CD4-positive, alpha-beta T cell treated with Interleukin-15 for 4 hours (primary cell): ENCODE measurements around the gene C2orf80.
A peak's percentile ranks its signal among the peaks of the same experiment; 100 is the strongest.
"Not testable (repeated sequence)": the region's sequence is repeated elsewhere in the genome, so short reads cannot be mapped to it uniquely, and the experiment has no call there.

Experiments
- DNase-seq: peaks from one replicate; pipeline ENCODE4 v3.0.0-alpha.2; 2020; ENCODE audit warnings: low spot score

C2orf80 gene

GRCh38 chr2:208179028-208179609, 10.7 kb downstream of the C2orf80 start:
- no peak for DNase-seq

GRCh38 chr2:208175840-208176153, 14.0 kb downstream of the C2orf80 start:
- DNase-seq: no peak

DNA sequence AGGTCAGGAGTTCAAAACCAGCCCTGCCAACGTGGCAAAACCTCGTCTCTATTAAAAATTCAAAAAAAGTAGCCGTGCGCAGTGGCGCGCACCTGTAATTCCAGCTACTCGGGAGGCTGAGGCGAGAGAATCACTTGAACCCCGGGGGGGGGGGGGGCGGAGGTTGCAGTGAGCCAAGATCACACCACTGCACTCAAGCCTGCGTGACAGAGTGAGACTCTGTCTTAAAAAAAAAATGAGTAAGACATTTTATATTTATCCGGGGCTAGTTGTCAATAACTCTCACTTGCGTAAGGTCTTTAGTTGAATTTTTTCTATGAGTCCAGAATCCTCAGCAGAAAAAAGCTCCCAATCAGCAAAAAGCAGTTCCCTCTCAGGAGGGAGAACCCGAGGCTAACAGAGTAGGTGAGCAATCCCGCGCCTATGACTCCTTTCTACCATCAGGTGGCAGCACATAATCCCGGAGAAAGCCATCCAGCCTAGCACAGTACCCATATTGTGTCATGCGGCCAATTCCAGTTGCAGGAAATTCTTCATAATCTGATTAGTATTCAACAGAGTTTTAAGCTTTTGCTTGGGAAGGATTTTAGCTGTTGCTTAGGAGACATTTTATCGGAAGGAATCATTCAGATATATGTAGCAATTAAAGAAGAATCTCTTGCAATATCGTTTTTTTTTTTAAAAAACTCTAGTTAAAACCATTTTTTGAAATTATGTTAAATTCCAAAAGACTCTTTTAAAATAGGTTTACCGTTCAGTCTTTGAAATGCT, 14.6 kb downstream of the C2orf80 start:
- peak; percentile 62 for DNase-seq

- no peak for DNase-seq
These were observed 15.7 kb downstream of the C2orf80 start for GRCh38 chr2:208174144-208174543.

GRCh38 chr2:208172125-208172524, 17.7 kb downstream of the C2orf80 start:
- no peak for DNase-seq

- no peak for DNase-seq
These were observed 24.7 kb downstream of the C2orf80 start for GRCh38 chr2:208164951-208165755.

DNA sequence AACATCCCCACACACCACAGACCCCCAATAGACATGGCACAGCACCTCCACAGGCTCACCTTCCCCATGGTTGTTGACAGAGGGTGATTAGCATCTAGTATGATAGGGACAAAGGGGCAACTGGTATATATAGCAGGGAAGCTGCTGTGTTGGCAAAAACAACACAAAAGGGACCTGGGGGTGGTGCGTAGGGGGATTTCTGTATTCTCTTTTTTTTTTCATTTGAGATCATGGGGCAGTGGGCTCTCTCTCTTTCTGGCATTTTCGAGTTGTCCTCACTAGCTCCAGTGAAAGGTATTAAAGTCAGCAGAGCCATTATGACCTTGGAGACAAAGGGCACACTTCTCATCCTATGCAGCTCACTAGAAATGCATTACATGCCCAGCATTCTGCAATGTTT, 26.3 kb downstream of the C2orf80 start, which contains the start of gene CRYGA:
TSS of gene CRYGA (minus strand) at position 101 of the 400 bp plus-strand sequence. CDS start at position 68, 33 bp downstream.
- no peak for DNase-seq

DNA sequence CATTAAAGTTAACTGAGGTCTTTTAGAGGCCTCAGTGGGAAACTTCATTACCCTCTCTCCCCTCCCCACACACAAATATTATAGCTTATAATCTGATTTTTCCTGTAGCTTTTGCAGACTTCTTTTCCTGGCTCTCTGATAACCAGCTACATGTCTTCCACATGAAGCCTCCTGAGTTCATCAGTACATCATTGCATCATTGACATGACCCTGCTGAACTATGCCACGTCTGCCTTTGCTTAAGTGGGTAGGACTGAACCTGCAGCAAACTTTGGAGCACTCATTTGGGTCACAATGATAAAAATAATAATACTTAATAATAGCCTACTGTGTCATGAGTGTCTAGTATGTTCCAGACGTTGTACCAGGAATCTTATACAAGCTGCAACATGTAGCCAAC, 33.4 kb downstream of the C2orf80 start:
- DNase-seq: no peak

DNA sequence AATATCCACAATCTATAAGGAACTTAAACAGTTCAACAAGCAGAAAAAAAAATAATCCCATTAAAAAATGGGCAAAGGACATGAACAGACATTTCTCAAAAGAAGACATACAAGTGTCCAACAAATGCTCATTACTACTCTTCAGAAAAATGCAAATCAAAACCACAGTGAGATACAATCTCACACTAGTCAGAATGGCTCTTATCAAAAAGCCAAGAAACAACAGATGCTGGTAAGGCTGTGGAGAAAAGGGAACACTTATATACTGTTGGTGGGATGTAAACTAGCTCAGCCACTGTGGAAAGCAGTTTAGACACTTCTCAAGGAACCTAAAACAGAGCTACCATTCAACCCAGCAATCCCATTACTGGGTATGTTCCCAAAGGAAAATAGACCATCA, 36.7 kb downstream of the C2orf80 start:
- no peak for DNase-seq

GRCh38 chr2:208150956-208151355, 38.9 kb downstream of the C2orf80 start:
- no peak for DNase-seq

DNA sequence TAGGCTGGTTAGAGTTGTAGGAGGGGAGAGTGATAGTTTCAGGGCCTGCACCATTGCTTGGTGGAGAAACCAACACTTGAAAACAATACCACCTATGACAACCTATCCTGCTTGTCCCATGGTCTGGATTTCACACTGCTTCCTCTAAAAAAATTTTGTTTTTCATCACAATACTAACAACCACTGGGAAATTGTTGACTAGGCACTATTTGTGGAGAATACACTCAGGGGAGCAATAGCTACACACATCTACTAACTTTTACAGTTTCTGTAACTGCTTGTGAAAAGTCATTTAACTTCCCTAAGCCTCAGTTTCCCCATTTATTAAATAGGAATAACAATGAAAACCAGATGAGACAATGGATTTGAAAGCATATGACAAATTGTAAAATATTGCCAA, 39.7 kb downstream of the C2orf80 start:
- DNase-seq: no peak

GRCh38 chr2:208148803-208149202, 41.0 kb downstream of the C2orf80 start:
- DNase-seq: no peak

DNA sequence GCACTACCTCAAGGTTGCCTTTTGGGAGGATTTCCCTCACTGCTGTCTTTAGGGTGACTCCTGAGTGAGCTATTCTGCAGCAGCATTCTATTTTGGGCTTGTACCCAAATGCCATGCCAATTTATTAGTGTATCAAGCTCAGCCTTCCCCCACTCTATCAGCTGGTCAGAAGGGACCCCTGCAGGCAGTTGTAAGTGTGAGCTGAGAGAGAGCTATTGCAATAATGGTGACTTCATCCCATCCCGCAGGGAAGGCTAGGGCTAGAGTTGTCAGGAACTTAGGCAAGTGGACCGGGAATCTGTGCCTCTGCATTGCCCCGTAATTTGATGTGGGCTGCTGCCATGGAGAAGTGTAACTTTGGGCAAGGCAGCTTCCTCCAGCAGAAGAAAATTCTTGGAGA, 42.1 kb downstream of the C2orf80 start:
- no peak for DNase-seq

DNA sequence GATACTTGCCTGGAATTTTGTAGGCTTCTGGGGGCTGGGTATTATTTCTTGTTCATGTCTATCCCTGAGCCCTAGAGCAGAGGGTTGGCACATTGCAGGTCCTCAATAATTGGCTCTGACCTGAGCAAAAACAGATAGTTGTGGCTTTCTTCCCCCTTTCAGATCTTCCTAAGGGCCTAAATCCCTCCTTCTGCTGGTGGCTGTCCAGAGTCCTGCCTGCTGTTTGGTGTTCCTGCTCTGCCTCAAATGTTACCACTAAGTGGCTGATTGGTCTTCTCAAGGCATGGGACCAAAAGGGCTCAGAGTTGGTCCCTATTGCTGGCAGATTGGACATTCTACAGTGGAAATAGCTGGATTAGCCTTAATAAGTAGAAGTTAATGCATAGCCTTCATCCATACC, 42.8 kb downstream of the C2orf80 start:
- no peak for DNase-seq

- no peak for DNase-seq
These were observed 43.8 kb downstream of the C2orf80 start, which contains the start of gene CRYGB for GRCh38 chr2:208146006-208146405. Gene CRYGB, minus strand, starts transcription at chr2:208146158. Its CDS starts 38 bp downstream, at chr2:208146120.

DNA sequence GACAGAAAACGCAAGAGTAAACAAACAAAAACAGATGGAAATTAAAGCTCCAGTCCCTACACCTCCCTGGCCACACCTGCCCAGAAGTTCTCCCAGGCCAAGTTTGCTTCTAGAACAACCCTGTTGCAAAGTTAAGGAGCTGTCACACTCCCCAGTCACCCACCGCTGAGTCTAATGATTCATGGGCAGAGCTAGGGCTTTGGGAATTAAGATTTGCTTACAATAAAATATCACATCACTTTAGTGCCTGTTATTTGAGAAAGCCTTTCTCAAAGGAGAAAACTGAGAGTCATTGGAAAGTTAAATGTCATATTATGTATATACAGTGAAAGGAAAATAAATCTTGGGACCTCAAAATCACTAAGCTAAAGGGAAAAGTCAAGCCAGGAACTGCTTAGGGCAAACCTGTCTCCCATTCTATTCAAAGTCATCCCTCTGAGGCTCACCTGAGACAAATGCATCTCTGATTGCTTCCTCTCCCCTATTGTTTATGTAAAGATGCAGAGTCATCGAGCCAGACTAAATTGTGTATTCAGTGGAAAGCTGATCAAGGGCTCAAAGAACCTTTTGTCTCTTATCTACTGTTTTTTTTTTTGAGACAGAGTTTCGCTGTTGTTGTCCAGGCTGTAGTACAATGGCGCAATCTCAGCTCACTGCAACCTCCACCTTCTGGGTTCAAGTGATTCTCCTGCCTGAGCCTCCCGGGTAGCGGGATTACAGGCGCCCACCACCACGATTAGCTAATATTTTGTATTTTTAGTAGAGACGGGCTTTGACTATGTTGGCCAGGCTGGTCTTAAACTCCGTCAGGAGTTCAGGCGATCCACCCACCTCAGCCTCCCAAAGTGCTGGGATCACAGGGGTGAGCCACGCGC, 46.7 kb downstream of the C2orf80 start:
- DNase-seq: no peak

DNA sequence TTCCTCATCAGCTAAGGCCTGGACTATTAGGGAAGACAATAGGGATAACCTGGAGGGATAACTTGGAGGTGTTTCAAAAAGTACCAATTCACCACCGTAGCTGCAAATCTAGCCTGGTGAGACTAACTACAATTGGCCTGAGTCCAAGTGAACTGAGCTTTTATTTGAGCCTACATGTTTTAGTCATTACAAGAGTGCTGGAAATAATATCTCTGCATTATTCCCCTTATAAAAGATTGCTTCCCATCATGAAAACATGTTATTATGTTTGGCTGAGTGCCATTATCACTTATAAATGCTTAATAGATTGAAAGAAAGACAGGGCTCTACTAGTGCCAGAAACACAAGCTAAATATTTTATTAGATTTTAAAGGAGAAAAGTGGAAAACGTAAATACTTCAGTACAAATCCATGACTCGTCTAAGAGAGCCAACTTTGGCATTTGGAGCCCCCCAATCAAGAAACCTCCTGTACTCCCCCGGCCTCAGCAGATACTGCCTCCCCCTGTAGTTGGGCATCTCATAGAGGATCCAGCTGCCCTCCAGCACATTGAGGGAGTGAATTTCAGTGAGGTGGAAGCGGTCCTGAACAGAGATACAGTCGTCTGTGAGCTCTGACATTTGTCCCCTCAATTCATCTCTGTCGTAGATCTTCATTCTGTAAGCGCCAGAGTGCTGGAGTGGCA, 47.4 kb downstream of the C2orf80 start:
- no peak for DNase-seq

- no peak for DNase-seq
These were observed 50.4 kb downstream of the C2orf80 start for GRCh38 chr2:208139447-208139846.

DNA sequence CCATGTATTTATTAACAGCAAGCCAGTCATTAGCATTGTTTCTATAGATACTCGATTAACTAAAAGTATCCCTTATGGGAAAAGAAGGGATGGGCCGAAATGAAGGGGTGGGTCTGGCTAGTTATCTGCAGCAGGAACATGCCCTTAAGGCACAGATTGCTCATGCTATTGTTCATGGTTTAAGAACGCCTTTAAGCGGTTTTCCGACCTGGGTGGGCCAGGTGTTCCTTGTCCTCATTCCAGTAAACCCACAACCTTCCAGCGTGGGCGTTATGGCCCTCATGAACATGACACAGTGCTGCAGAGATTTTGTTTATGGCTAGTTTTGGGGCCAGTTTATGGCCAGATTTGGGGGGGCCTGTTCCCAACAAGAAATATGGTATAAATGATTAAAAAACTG, 51.5 kb downstream of the C2orf80 start:
- not testable (repeated sequence) for DNase-seq

DNA sequence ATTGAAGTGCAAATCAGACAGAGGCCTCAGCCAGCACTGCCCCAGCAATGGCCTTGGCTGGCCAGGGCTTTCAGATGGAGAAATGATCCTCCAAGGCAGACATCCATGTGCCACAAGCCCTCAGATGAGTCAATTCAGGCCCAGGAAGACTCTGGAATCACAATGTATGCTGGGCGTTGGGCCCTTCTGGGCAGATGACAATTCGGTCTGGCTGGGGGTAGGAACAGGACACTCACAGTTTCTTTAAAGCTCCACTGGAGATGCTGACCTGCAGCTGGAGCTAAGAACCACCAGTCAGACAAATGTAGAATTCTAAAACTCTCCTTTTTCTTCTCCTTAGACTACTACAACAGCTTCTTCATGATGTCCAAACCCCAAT, 53.1 kb downstream of the C2orf80 start:
- DNase-seq: no peak
